Progenitor cell of endocrine pancreas (in vitro differentiated cells): ENCODE data around the gene NEB. TPM values are rescaled to one million over a fixed set of nuclear protein-coding genes. Genes with fewer than 3 reads are reported as not detected.

Source experiments
- DNase-seq: peaks from one replicate; pipeline ENCODE4 v3.0.0; 2021; ENCODE audit warnings: low spot score; ENCODE audit not compliant: unreplicated experiment
- H3K27ac Mint-ChIP-seq: 2 replicates; pipeline ENCODE4 v1.8.0; 2021; ENCODE audit warnings: mild to moderate bottlenecking, moderate library complexity, mixed read lengths
- H3K27me3 Mint-ChIP-seq: 2 replicates; pipeline ENCODE4 v1.8.0; 2021; ENCODE audit warnings: mixed read lengths
- H3K36me3 Mint-ChIP-seq: 2 replicates; pipeline ENCODE4 v1.8.0; 2022; ENCODE audit warnings: mixed read lengths; ENCODE audit not compliant: insufficient read depth
- H3K4me1 Mint-ChIP-seq: 2 replicates; pipeline ENCODE4 v1.8.0; 2021; ENCODE audit warnings: low read depth, mixed read lengths
- H3K4me3 Mint-ChIP-seq: 2 replicates; pipeline ENCODE4 v1.8.0; 2021; ENCODE audit warnings: low read depth, mild to moderate bottlenecking, moderate library complexity, mixed read lengths
- H3K9me3 Mint-ChIP-seq: 2 replicates; pipeline ENCODE4 v1.8.0; 2021; ENCODE audit warnings: low read depth, mixed read lengths
- total RNA-seq: library from RNA; stranded (reverse); gene quantifications from 2 replicates; pipeline ENCODE4 v1.2.1, GENCODE V29; 2021
- TF ChIP-seq, protein P1 (sequence below): fragments of 200-600 bp; sonication (generic); IDR thresholded peaks from one replicate; pipeline ENCODE4 v1.5.0; 2021; ENCODE audit warnings: antibody characterized with exemption, mild to moderate bottlenecking; ENCODE audit not compliant: unreplicated experiment

NEB gene
- total RNA-seq, 1 donor from 2014 or later: 1.5 TPM

DNA sequence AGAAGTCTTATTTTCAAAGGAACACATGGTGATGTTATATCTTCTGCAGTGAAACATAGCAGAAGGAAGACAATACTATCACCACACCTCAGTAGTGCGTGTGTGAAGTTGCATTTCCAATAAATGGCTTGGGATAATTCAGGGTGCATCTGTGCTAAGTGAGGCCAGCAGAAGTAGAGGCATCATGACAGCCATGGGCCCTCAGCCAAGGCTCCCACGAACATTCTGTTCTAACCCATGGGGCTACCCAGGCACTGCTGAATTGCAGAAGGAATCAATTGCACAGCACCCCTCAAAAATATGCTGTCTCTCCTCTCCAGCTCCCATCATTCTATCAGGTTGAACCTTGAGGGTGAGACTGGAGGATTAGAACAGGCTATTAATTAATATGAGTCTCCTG lies 185.1 kb downstream of the NEB start:
- no peaks in the 10 kb centered on the region for H3K27me3 Mint-ChIP-seq
- H3K4me3 Mint-ChIP-seq: no peak overlapping the region
- no peak for DNase-seq
- peaks cover 18% of the 10 kb centered on the region for H3K4me1 Mint-ChIP-seq
- peaks cover 3% of the 10 kb centered on the region for H3K9me3 Mint-ChIP-seq
- TF ChIP-seq, protein P1, sequence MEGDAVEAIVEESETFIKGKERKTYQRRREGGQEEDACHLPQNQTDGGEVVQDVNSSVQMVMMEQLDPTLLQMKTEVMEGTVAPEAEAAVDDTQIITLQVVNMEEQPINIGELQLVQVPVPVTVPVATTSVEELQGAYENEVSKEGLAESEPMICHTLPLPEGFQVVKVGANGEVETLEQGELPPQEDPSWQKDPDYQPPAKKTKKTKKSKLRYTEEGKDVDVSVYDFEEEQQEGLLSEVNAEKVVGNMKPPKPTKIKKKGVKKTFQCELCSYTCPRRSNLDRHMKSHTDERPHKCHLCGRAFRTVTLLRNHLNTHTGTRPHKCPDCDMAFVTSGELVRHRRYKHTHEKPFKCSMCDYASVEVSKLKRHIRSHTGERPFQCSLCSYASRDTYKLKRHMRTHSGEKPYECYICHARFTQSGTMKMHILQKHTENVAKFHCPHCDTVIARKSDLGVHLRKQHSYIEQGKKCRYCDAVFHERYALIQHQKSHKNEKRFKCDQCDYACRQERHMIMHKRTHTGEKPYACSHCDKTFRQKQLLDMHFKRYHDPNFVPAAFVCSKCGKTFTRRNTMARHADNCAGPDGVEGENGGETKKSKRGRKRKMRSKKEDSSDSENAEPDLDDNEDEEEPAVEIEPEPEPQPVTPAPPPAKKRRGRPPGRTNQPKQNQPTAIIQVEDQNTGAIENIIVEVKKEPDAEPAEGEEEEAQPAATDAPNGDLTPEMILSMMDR: no peak
- H3K27ac Mint-ChIP-seq: no peak overlapping the region
- H3K36me3 Mint-ChIP-seq: no peaks in the 10 kb centered on the region

DNA sequence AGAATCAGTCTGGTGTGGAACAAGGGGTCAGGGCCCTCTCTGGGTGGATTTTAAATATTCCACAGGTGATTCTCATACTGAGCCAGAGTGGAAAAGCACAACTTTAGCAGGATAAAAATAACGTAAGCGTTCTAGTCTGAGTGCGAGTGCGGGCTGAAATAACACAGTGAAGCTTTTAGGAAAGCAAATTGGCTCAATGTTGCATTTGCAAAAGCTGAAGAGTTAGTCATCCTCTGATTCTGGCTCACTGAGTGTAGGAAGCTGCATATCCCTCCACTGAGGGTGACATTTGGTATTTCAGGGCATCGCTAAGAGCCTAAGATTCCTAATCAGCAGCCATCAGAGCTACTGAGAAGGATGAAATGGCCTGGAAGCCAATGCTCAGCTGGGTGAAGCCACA lies 189.8 kb downstream of the NEB start:
- no peaks in the 10 kb centered on the region for H3K36me3 Mint-ChIP-seq
- H3K4me3 Mint-ChIP-seq: no peak overlapping the region
- H3K9me3 Mint-ChIP-seq: peaks cover 3% of the 10 kb centered on the region

DNA sequence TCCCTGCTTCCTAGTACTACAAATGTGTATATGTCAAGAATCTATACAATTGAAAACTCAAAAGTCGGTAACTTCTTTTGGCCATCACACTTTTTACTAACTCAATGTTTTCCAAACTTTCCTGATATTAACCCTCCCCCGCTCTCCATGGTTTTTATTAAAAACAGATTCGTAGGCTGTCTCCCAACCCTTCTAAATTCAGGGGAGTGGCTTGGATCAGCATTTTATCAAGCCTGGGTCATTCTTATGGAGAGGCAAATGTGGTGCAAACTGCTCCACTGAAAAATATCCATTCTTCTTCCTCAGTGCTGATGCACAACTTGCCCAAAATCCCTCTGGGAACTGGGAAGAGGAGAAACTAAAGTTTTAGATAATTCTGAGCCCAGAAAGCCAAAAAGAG lies 190.4 kb downstream of the NEB start:
- TF ChIP-seq, protein P1: no peak
- Mint-ChIP-seq H3K36me3 (no peaks in the 10 kb centered on the region), H3K27me3 (no peaks in the 10 kb centered on the region), H3K4me1 (peaks cover 13% of the 10 kb centered on the region), H3K4me3 (no peak overlapping the region), H3K9me3 (peaks cover 3% of the 10 kb centered on the region), H3K27ac (no peak overlapping the region)
- no peak for DNase-seq

More for the DNA sequence above, 189.8 kb downstream of the NEB start:
- no peak overlapping the region for H3K27ac Mint-ChIP-seq
- no peak for DNase-seq
- TF ChIP-seq, protein P1: no peak
- peaks cover 13% of the 10 kb centered on the region for H3K4me1 Mint-ChIP-seq
- H3K27me3 Mint-ChIP-seq: no peaks in the 10 kb centered on the region

DNA sequence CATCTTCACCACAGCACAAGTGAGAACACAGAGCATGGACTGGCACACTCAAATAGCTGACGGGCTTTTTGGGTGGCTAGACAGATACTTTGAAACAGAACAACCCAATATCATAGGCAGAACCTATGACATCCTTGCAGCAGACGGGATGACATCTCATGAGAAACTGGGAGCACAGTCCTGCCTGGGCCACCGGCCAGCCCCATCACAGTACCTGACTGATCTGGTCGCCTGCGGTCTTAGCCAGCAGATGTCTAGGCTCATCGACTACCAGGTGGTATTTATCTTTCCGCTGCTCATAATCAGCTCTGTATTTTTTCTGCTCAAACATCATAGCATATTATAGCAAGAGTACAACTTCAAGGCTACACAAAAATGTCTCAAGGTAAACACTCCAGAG lies 200.3 kb downstream of the NEB start:
- TF ChIP-seq, protein P1: no peak
- H3K36me3 Mint-ChIP-seq: no peaks in the 10 kb centered on the region
- no peaks in the 10 kb centered on the region for H3K27me3 Mint-ChIP-seq
- H3K4me1 Mint-ChIP-seq: no peaks in the 10 kb centered on the region
- H3K27ac Mint-ChIP-seq: no peak overlapping the region
- H3K9me3 Mint-ChIP-seq: no peaks in the 10 kb centered on the region
- DNase-seq: no peak
- H3K4me3 Mint-ChIP-seq: no peak overlapping the region

GRCh38 chr2:151533127-151533526 lies 201.1 kb downstream of the NEB start:
- no peaks in the 10 kb centered on the region for H3K36me3 Mint-ChIP-seq
- no peaks in the 10 kb centered on the region for H3K27me3 Mint-ChIP-seq
- no peaks in the 10 kb centered on the region for H3K4me1 Mint-ChIP-seq
- no peak overlapping the region for H3K4me3 Mint-ChIP-seq
- no peak for DNase-seq
- H3K27ac Mint-ChIP-seq: no peak overlapping the region
- TF ChIP-seq, protein P1: no peak
- H3K9me3 Mint-ChIP-seq: no peaks in the 10 kb centered on the region
